ENCODE data around the gene MAGI2.

DNA sequence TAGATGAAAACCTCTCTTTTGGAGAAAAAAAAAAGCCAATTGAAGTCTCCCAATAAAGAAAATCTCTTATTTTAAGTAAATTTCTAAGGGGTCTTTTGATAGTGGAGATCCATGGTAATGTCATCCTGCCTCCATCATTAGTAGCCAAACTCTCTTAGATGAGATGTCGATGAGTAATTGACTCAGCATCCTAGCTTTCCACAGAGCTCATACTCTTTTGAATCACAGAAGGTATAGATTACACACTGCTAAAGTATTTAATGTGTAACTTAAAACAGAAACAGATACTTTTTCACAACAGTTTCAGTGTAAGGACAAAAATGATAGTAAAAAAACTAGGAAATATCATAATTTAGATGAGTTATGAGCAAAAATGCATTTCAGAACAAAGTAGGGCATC is 19.4 kb downstream of the MAGI2 start:
- TF ChIP-seq CTCF (conservative IDR thresholded peaks at IDR 0.05; ENCODE audit: low read depth, low read length) (no peak), EZH2 (IDR thresholded peaks at IDR 0.05; ENCODE audit: borderline replicate concordance, low read depth, low read length, poor library complexity, severe bottlenecking) (no peak)

All from A673 (cell line).